Activated T-cell treated with anti-CD3 and anti-CD28 coated beads for 1 hour (primary cell): Measurements from ENCODE around the gene CDH4.

Experiments used
- DNase-seq: peaks from one replicate; pipeline ENCODE4 v3.0.0-alpha.2; 2020; ENCODE audit warnings: low read depth

The CDH4 gene

DNA sequence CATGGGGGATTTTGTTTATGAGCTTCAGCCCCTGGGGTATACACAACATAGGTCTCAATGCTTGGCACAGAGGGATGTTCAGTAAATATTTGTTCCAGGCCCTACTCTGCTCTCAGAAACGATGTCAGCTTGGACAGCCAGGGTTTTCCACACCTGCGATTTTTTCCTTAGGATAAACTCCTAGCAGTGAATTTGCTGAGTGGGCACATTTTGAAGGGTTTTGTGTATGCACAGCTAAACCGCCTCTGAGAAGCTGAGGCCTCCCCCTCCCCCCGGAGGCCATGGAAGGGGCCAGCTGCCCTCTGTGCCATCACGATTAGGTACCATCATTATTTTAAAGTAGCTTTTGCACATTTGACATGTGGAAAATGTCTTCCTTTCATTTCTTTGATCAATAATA is 614.1 kb downstream of the CDH4 start:
- no peak for DNase-seq

DNA sequence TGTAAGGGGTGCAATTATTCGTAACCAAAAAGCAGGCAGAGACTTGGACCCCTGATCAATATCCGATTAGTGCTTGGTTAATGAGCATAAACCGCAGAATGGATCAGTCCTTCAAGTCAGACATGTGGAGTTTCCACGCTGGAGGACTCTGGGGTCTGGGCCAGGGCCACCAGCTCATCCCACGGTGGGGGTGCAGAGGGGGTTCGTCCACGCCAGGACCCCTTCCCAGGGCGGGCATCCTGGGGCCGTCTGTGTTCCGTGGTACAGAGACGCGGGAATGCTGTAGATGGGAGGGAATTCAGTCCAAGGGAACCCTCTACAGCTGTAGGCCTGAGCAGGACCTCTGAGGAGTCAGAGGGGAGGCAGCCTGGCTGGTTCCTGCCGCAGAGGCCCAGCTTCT is 615.9 kb downstream of the CDH4 start:
- DNase-seq, result no peak

DNA sequence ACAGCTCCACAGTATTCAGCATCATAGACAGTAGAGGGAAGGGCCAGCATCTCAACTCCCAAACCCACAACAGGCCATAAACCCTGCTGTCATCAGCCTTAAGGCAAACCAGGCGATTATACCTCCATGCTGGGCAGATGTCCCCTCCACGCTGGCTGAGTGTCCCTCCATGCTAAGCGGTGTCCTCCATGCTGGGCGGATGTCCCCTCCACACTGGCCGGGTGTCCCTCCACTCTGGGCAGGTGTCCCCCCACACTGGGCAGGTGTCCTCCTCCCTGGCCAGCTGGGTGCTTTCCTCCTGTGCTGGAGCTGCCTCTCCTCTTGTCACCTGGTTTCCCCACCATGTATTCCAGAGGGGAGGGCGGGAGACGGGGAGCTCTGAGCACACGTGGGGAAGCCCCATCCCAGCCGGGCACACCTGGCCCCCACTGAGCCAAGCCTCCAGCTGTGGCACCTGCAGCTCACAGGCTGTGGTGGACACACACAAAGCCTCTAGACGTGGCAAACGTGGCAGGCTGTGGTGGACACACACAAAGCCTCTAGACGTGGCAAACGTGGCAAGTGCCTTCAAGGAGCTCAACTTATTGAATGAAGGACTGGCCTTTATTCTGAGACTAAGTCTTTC is 616.5 kb downstream of the CDH4 start:
- no peak for DNase-seq

DNA sequence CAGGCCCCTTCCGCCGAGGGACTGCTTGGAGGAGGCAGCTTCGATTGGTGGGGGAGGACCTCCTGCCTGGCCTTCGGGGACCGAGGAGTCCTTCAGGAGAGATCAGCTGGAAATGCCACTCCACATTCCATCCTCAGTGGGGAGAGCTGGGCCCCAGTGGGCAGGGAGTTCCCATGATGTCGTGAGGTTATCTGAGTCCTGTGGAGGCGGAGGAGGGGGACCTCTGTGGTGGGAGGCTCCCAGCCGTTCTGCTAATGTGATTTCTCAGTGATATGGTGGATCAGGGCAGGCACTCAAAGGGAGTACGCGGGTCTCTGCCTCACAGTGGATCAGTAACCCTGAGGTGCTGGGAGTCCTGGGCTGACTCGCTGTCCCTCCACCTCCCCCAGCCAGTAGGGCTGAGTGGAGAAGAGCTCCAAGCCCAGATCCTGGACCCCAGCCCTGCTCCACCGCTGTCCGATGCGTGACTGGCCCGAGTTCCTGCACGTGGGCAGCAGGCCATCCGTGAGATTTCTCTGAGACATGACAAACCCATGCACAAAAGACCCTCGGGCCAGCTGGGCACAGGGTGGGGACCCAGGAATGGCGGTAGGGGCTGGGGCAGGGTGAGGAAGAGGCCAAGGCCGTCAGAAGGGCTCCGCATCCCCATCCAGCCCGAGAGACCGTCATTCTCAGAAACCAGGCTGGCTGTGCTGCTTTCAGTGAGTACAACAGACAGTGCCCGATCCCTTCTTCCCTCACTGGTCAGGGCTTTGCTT is 617.9 kb downstream of the CDH4 start:
- DNase-seq, result no peak

DNA sequence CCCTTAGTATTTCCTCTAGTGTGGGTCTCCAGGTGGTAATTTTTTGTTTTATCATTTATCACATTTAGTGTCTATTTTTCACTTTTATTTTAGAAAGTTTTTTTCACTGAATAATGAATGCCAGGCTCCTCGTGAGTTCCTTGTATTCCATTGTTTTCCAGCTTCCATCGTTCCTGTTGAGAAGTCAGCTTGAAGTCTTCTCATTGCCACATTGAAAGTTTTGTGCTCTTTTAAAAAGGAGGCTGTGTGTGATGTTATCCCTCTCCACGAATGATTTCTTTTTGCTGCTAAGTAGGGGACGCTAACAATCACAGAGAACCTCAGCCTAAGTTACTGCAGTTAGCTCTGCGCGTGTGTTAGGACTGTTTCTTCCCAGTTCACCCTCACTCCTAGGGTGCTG is 619.1 kb downstream of the CDH4 start:
- DNase-seq, result no peak

DNA sequence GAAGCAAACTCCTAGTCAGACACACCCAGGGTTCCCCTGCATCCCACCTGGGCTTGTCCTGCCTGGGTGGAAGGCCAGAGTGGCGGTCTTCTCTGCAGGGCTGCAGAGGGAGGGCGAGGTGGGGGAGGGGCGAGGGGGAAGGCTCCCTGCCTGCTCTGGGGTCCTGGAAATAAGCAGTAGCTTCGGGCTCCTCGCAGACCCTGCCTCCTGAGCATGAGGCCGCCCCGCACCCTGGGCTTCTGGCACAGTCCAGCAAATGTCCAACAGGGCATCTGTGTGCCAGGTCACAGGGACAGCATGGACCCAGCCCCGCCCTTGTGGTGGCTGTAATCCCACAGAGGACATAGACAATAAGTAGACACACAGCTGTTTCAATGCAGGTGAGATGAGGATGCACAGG is 619.9 kb downstream of the CDH4 start:
- no peak for DNase-seq

DNA sequence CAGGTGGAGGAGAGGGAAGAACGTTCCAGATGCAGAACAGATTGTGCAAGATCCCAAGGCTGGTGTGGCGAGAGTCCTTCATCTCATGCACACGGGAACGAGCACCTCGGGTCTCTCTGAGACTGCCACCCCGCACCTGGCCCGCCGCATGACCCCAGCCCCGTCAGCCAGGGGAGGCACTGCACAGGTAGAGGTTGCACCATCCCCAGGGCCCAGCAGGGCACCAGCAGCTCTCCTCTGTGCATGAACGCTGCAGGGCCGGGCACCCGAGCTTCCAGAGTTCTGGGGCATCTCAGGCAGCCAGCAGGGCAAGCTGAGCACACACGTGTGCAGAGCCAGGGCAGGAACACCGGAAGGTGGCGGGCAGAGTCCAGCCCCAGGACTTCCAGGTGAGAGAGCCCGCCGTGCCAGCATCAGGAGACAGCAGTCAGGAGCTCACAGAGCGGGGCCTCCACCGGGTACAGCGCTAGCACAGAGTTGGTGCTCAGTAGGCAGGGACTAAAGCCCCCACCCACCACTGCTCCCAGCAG is 620.4 kb downstream of the CDH4 start:
- DNase-seq, result no peak

DNA sequence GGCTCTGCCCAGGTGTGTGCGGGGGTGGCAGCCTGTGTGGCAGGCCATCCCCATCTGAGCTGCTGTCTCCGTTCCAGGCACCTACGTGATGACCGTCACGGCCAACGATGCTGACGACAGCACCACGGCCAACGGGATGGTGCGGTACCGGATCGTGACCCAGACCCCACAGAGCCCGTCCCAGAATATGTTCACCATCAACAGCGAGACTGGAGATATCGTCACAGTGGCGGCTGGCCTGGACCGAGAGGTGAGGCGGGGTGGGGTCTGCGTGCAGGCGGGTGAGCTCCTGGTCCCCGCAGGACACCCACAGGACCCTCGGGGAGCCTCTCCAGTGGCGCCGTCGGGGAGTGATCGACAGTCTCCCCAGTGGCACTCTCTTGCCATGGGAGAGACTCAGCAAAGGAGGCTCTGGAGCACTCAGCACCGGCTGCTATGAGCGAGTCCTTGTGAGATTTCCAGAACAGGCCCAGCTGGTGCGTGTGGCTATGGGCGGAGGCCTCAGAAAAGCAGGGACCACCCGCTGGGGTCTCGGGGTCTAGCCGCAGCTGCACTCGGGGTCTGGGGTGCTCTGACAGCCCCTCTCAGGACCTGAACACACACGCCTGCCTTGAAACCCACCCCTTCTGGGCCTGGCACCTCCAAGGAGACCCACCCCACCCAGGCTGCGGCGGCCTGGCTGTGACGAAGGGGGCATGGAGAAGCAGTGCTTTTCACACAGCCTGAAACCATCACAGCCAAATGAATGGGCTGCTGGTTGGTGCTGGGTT is 621.8 kb downstream of the CDH4 start:
- DNase-seq, result no peak

DNA sequence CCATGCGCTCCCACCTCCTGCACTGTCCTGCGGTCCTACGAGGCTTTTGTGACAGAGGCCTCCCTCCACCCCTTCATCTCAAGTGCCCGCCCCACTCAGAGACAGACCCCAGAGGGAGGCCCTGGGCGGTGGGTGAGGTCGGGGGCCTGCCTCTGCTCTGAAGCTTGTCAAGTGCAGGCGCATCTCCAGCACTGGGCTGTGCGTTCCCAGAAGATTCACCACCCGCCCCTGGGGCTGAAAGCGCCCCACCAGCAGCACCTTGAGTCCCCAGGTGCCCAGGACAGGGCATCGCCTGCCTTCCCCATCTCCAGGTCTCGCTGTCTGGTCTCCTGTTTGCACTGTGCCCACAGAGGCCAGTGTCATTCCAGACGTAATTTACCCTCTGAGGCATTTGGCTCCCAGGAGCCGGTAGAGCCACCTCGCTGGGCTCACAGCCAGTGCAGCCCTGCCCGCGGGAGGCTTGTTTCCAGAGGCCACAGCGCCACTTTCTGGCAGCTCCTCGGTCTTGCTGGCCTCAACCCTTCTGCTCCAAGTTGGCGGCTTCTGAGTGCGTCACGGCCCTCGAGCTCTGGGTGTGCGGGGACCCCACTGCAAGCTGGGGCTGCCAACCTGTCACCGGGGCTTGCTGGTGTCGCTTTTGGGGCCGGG is 622.5 kb downstream of the CDH4 start:
- no peak for DNase-seq

DNA sequence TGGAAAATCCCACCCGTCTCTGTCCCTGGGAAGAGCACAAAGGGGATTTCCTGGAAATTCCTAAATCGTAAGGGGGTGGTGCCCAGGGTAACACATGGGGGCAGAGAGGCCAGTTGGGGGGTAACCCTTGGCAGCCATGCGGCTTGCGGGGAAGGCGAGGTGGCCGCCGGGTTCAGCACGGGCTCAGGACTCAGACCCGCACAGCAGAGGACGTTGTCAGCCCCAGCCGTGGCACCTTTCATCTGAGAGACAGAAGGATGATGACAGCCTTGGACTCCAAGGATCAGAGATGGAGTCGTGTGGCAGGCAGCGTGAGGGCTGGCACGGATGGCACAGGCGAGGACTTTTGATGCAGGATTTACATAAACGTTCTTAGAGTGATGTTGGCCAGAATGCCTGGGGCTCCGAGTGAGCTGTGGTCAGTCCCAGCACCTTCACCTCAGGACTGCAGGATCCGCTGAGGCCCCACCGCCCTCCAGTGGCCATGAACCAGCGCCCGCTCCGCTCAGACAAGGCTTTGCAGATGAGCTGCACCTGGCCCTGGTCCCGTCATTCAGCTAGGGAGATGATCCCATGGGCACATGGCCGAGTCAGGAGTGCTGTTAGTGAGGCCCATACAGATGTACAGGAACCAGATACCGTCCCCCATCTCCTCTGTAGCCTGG is 623.3 kb downstream of the CDH4 start:
- DNase-seq, result no peak

DNA sequence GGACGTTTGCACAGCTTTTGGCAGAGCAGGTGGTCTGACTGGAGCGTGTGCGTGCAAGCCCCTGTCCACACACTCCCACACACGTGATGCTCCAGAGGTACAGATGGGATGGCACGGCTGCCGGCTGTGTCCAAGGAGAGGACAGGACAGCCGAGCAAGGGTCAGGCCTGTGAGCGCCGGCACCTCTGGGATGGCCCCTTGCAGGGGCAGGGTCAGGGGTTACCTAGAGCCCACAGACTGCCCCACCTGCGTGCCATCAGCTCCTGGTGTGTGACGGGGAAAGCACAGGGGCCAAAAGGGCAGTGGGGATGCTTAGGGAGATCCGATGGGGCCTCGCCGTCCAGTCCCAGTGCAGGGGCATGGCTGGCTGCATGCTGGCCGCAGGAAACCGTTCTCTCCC is 623.9 kb downstream of the CDH4 start:
- DNase-seq, result no peak

DNA sequence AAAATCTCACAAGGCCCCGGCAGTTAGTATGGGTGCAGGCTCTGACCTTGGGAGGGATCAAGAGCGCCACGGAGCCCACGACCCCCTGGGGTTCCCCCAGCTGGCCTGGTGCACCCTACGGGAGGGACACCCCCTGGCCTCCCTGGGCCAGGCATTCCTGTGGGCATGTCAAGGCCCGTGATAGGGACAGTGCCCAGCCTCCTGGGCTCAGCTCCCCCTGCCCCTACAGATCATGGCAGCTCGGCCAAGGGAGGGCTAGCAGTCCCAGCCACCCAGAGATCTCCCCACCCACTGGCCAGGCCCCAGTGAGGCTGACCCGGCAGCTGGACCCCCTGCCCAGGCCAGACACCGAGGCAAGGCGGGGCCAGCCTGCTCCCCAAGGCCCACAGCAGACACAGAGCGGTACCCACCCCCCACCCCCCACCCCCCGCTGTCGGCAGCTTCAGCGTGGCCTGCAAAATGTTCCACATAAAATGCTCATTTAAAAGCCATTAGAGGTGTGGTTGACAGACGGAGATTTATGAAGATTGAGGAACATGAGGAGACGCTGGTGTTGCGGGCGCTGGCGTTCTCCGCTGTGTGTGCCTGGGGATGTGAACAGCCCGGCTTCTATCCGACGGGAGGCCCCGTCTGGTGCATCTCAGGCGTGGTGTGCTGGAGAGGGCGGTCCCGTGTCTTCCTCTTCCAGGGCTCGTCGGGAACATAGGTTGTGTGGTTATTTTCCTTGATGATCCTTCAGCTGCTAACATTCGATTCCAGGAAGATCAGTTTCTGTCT is 625.1 kb downstream of the CDH4 start:
- DNase-seq, result no peak

DNA sequence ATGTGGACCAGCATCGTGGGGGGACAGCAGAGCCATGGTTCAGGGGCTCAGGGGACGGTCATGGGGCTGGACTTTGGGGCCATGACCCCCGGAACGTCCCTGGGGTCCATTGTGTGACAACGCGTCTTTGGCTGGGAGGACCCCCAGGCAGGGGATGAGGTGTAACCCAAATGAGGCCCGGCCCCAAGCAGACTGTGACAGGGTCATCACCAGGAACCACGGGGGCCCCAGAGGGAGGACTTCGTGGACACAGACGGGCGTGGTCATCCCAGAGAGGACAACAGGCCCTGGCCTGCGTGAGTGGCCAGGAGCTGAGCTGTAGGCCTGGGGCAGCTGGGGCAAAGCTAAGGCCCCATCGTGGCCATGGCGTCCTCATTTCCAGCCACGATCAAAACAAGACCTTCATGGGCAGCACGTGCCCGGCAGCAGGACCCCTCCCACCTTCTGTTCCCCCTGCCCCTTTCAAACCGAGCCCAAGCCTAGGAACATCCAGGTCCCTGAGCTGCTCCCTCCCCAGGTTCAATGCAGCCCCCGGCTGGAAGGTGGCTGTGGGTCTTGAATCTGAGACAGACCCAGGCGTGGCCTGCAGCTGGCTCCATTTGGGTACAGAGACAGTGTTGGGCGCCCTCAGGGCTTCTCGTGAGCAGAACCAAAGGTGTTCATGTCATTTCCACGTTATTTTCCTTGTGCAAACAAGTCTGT is 625.9 kb downstream of the CDH4 start:
- no peak for DNase-seq

DNA sequence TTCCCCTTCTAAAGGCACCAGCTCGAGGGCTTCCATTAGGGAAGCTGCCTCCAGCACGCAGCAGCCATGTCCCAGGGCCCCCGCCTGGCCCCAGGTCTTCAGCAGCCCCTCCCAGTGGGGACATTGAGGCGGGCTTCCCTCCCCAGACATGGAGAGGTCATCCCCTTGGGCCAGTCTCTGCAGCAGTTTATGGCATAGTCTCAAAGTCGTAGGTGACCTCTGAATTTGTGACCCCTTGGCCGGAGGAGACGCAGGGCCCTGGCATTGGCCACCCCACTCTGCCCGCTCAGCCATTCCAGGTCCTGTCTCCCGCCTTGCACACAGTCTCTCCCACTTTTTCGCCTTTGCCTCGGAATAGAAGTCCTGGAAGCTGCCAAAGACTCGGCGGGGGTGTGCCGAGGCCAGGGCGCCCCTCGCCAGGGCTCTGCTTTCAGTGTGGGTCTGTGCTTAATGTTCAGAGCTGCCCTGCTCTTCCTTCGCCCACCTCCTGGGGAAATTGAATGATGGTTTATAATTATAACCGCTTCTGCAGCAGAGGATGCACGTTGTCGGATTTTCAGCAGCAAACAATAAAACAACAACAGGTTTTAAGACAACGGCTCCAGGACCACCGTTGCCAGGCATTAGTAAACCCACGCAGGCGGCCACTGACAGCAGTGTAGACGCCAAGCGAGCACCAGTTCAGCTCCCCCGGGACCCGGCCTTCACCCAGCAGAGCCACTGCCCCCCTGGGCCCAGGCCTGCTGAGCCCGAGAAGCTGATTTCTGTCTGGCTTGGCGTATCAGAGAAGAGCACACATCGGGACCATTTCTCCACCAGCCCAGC is 626.6 kb downstream of the CDH4 start:
- no peak for DNase-seq

DNA sequence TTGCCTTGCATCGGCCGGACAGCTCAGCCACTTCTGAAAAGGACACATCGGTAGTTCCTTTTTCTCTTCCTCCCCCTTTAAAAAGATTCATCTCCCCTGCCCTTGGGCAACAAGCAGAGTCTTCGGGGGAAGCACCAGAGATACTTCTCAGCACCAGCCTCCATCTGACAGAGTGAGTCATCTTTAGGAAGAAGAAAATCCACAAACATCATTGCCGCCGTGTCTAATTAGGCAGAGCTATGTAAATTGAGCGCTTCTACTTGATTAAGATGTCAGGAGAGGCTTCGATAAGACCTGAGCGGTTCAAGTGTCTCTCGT is 627.2 kb downstream of the CDH4 start:
- DNase-seq, result no peak

DNA sequence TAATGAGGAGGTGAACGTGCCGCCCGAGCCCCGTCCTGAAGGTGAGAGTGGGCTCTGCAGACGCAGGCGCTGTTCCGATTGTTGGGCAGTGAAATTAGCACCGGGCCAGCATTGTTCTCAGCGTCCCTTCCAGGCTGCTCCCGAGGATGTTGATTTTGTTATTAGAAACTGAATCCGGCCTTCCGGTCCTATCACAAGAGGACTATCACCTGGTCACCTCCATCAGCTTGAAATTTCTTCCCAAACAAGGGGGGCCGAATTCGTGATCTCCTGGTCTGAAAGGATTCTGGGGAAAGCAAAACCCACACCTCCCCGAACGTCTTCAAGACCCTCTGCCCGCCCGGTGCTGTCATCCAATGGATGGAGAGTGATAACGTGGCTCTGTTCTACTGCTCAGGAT is 627.6 kb downstream of the CDH4 start:
- no peak for DNase-seq

DNA sequence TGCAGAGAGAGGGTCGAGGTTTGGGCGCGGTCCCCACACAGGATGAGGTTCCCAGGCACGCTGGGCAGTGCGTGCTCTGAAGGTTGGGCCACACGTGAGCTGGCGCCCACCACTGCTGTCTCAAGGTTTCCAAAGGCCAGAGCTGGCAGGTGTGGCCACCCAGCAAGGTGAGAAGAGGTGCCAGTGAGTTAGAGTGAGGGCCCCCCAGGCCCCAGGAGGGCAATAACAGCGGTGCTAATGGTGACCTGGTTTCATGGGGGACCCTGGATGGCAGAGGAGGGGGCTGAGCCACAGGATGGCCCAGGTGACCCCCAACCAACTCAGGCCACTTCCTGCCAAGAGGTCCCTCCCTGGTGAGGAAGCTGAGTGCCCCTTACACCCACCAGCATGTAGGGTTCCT is 628.6 kb downstream of the CDH4 start:
- no peak for DNase-seq

DNA sequence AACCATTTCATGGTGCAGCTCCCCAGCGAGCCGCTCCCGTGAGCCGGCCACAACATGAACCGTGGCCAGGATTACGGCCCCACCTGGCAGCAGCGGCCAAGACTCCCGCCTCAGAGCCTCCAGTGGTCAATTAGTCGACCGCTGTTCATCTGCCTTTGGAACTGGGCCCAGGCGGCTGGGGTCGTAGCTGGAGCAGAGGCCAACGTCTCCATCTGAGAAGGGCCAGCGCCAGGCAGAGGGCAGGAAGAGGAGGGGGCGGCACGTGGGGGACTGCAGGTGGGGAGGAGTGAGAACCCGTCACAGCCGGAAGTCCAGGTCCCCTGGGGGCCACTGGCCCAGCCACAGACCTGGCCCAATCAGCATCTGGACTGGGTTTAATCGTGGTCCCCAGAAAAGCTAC is 629.4 kb downstream of the CDH4 start:
- DNase-seq, result no peak

DNA sequence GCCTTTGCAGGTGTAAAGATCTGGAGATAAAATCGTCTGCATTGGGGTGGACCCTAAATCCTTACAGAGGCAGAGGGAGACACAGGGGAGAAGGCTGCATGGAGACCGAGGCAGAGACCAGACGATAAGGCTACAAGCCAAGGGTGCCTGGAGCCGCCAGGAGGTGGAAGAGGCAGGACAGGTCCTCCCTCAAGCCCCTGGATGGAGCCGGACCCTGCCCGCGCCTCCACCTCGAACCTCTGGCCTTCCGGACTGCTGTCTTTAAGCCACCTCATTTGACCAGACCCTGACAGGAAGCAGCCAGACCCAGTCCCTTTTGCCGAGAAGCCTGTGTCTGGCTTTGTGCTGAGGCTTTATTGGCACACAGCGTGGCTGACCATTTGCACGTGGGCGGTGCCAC is 629.8 kb downstream of the CDH4 start:
- no peak for DNase-seq
